GM12891 (cell line): ENCODE measurements around the gene ANGEL1.

Experiments used
- PAX5 ChIP-seq: IDR thresholded peaks from 2 replicates; pipeline ENCODE4 v1.6.1; 2011; ENCODE audit warnings: low read length, moderate library complexity, mild to moderate bottlenecking; ENCODE audit not compliant: insufficient read depth, severe bottlenecking
- POLR2A ChIP-seq: IDR thresholded peaks from 2 replicates; pipeline ENCODE4 v1.6.1; 2011; ENCODE audit warnings: low read depth, low read length, control low read depth
- POLR2AphosphoS5 ChIP-seq: IDR thresholded peaks from 2 replicates; pipeline ENCODE4 v1.6.1; 2011; ENCODE audit warnings: low read depth, low read length, control low read depth
- POU2F2 ChIP-seq: IDR thresholded peaks from 2 replicates; pipeline ENCODE4 v1.6.1; 2011; ENCODE audit warnings: low read depth, mild to moderate bottlenecking, control low read depth, low read length, moderate library complexity
- SPI1 ChIP-seq: IDR thresholded peaks from 2 replicates; pipeline ENCODE4 v1.6.1; 2011; ENCODE audit warnings: low read depth, low read length, control low read depth
- TAF1 ChIP-seq: IDR thresholded peaks from 2 replicates; pipeline ENCODE4 v1.6.1; 2011; ENCODE audit warnings: low read depth, low read length, control low read depth

- TF ChIP-seq POLR2A (no peak), POLR2AphosphoS5 (no peak), TAF1 (no peak), PAX5 (no peak), POU2F2 (no peak), SPI1 (no peak)
Observed at GRCh38 chr14:76856769-76857168, 44.1 kb upstream of the ANGEL1 start.
